K562 (cell line): ENCODE results near the gene LPCAT2. TPM values are rescaled to one million over a fixed set of nuclear protein-coding genes. Genes with fewer than 3 reads are reported as not detected.

Experiments used
- ATAC-seq: fragments of 200-7000 bp; cut with Tn5 transposase; 3 replicates; pipeline ENCODE4 v1.9.1; 2020; ENCODE audit warnings: moderate library complexity
- BruUV-seq: library from RNA; stranded (reverse); fragments of 400-500 nt; replicated peaks from 2 replicates; lab custom pipeline; 2021; lab: Mats Ljungman, UMichigan
- CTCF ChIA-PET: fragments of 300-600 bp; formaldehyde crosslinking; extraction: SDS; loops from one replicate; lab custom pipeline; 2021; ENCODE audit warnings: low intra/inter-chr PET ratio; lab: Yijun Ruan, JAX
- POLR2A ChIA-PET: fragments of 300-600, 350-650 bp; sonication (Branson Sonifier 250); formaldehyde crosslinking; extraction: SDS; loops from one replicate; lab custom pipeline; 2021; ENCODE audit warnings: antibody characterized with exemption, inconsistent platforms; lab: Yijun Ruan, JAX
- DNase-seq, 4 experiments: peaks; one replicate each; pipeline versions ENCODE4 v3.0.0 to v3.0.0-alpha.2; 2011 to 2018; ENCODE audit warnings: low spot score in 3 of 4, mixed read lengths in 3 of 4; ENCODE audit errors: extremely low read depth in 1 of 4
- FAIRE-seq: peaks from 2 replicates; lab custom pipeline; 2011; peaks lifted over from hg19 to GRCh38; lab: Jason Lieb, UNC
- H2AFZ ChIP-seq: 2 replicates; pipeline ENCODE4 v1.6.0; 2011; ENCODE audit warnings: low read depth, low read length, control low read depth, inconsistent platforms
- H3K27ac ChIP-seq: fragments of 200-600 bp; 3 replicates; pipeline ENCODE4 v1.8.0; 2011; ENCODE audit warnings: low read depth, mild to moderate bottlenecking, control low read depth, inconsistent platforms, low read length, moderate library complexity, mixed read lengths; ENCODE audit errors: extremely low read depth
- H3K27me3 ChIP-seq, 2 experiments: fragments of 300-600 bp in 1 of 2; 2 replicates in 1 of 2; 3 replicates in 1 of 2; pipeline versions ENCODE4 v1.6.0 to v1.8.0; 2011; ENCODE audit warnings: inconsistent platforms in 2 of 2, low read length in 2 of 2, mild to moderate bottlenecking in 1 of 2, mixed read lengths in 1 of 2, moderate library complexity in 1 of 2; ENCODE audit not compliant: control insufficient read depth in 2 of 2, insufficient read depth in 2 of 2
- H3K36me3 ChIP-seq: fragments of 300-600 bp; 3 replicates; pipeline ENCODE4 v1.8.0; 2011; ENCODE audit warnings: mild to moderate bottlenecking, low read length, inconsistent platforms; ENCODE audit not compliant: control insufficient read depth, insufficient read depth
- H3K4me1 ChIP-seq, 2 experiments: fragments of 200-600 bp in 1 of 2; replicated peaks in 1 of 2; 2 replicates in 1 of 2; 3 replicates in 1 of 2; pipeline versions ENCODE4 v1.5.1 to v1.8.0; 2011; ENCODE audit warnings: inconsistent platforms in 2 of 2, low read length in 2 of 2, mild to moderate bottlenecking in 1 of 2, mixed read lengths in 1 of 2, moderate library complexity in 1 of 2; ENCODE audit not compliant: control insufficient read depth in 2 of 2, insufficient read depth in 2 of 2
- H3K4me2 ChIP-seq: 2 replicates; pipeline ENCODE4 v1.6.1; 2011; ENCODE audit warnings: low read length, control low read depth, inconsistent platforms, mixed read lengths; ENCODE audit not compliant: insufficient read depth
- H3K4me3 ChIP-seq: fragments of 200-600 bp; sonication (generic), shearing (Covaris generic); 2 replicates; pipeline ENCODE4 v1.5.1; 2016; ENCODE audit warnings: control low read depth, inconsistent platforms
- H3K79me2 ChIP-seq: fragments of 200-600 bp; 3 replicates; pipeline ENCODE4 v1.8.0; 2011; ENCODE audit warnings: low read length, inconsistent platforms; ENCODE audit not compliant: control insufficient read depth, insufficient read depth
- H3K9ac ChIP-seq, 2 experiments: 2 replicates each; pipeline versions ENCODE4 v1.6.0 to v1.6.1; 2011; ENCODE audit warnings: low read depth in 2 of 2, low read length in 2 of 2, control low read depth in 1 of 2, inconsistent platforms in 1 of 2, mild to moderate bottlenecking in 1 of 2, mixed read lengths in 1 of 2; ENCODE audit not compliant: insufficient read depth in 1 of 2
- H3K9me1 ChIP-seq: one replicate; pipeline ENCODE4 v1.6.0; 2011; ENCODE audit warnings: inconsistent platforms, mild to moderate bottlenecking, low read length, moderate library complexity; ENCODE audit not compliant: control insufficient read depth, insufficient read depth
- H3K9me3 ChIP-seq: replicated peaks from 2 replicates; pipeline ENCODE4 v1.5.1; 2011; ENCODE audit warnings: low read depth, low read length, inconsistent platforms; ENCODE audit not compliant: control insufficient read depth, insufficient read depth
- H4K20me1 ChIP-seq: replicated peaks from 2 replicates; pipeline ENCODE4 v1.6.1; 2011; ENCODE audit warnings: low read length, inconsistent platforms, mixed read lengths; ENCODE audit not compliant: control insufficient read depth, insufficient read depth
- HNRNPLL ChIP-seq: fragments of 200-400 bp; formaldehyde crosslinking; IDR thresholded peaks from 2 replicates; pipeline ENCODE4 v1.6.1; 2017; ENCODE audit warnings: low read length, low read depth, mild to moderate bottlenecking; ENCODE audit not compliant: poor library complexity, severe bottlenecking
- WGBS: fragments of 100-300 bp; shearing (Covaris generic); methylation state at CpG from one replicate; pipeline ENCODE4 v1.1.6; 2016; ENCODE audit warnings: low coverage, mixed read lengths; ENCODE audit not compliant: insufficient coverage; ENCODE audit errors: missing lambda C conversion rate; 5-methylcytosine and 5-hydroxymethylcytosine counted together
- in situ Hi-C: fragments of 300-500 bp; cut with MboI; formaldehyde crosslinking; loops from 4 replicates; pipeline ENCODE4 v1.15.0; 2018; ENCODE audit warnings: inconsistent platforms, mixed read lengths
- intact Hi-C: fragments of 100-400 bp; cut with micrococcal nuclease; formaldehyde crosslinking; loops from 2 replicates; pipeline ENCODE4 v1.14.2; 2022
- polyA plus RNA-seq, 8 experiments: library from polyadenylated mRNA; depleted of rRNA in 4 of 8; stranded (reverse) in 5 of 8; unstranded in 3 of 8; fragments of >200 nt; fragmentation: Nextera tagmentation in 2 of 8; fragmentation: Illumina TruSeq in 1 of 8; extraction: Ambion mirVana in 2 of 8; extraction: Trizol in 1 of 8; gene quantifications; 2 replicates each; pipeline versions ENCODE4 v1.2.1 to v1.2.3, GENCODE V29; 2011 to 2014; ENCODE audit warnings: inconsistent platforms in 1 of 8, missing spikeins in 1 of 8
- total RNA-seq, 7 experiments: library from RNA; depleted of rRNA in 6 of 7; stranded (reverse); fragments of >200 nt in 6 of 7; fragmentation: Illumina TruSeq in 2 of 7; extraction: Trizol in 2 of 7; gene quantifications; 2 replicates each; pipeline versions ENCODE4 v1.2.1 to v1.2.3, GENCODE V29; 2011 to 2021; ENCODE audit warnings: low replicate concordance in 1 of 7
- TF ChIP-seq, protein P1 (sequence below): fragments of 450-650 bp; conservative IDR thresholded peaks from 2 replicates; pipeline ENCODE4 v1.6.1; 2016; ENCODE audit warnings: missing genetic modification characterization, low read depth, mild to moderate bottlenecking, control low read depth, missing compliant biosample characterization
- TF ChIP-seq, protein P2 (sequence below): sonication (generic); formaldehyde crosslinking; IDR thresholded peaks from 2 replicates; pipeline ENCODE4 v1.8.0; 2022; ENCODE audit warnings: mild to moderate bottlenecking, missing genetic modification reagents

Gene LPCAT2
- total and polyA plus RNA-seq, 9 of the 15 experiments (the other 6 are each of a cell fraction or from before 2014, with no cell fraction given) = 2.9 to 15.0 (median 7.3) TPM

DNA sequence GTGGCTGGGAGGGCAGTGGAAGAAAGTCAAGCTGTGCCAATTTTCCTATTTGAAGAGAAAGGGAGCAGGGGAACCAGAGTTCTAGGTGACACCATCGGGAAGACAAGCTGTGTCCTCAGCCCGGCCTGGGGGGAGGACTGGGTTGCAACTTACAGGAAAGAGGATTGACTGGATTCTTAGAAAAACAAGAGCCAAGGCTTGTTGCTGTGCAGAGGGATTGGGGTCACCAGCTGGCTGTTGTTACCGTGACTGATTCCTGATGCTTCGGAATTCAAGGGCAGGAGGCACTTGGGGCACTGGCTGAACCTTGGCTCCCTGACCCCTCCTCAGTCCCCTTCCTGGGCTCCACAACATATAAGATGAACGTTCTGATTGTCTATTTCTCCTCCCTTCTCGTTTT lies 46.6 kb upstream of the LPCAT2 start:
- Histone ChIP-seq H3K36me3 (no peaks in the 10 kb centered on the region), H3K4me1 (no peaks in the 10 kb centered on the region), H3K79me2 (no peaks in the 10 kb centered on the region), H4K20me1 (no peaks in the 10 kb centered on the region; the same call in 1 of the 2 replicates), H3K27me3 (peaks cover 9 to 28% of the 10 kb centered on the region in 2 experiments; a peak in 4 of 5 replicates), H3K27ac (no peak overlapping the region), H3K4me2 (no peak overlapping the region), H3K9ac (no peak overlapping the region), H3K4me3 (no peak overlapping the region), H3K9me3 (no peaks in the 10 kb centered on the region), H3K9me1 (no peaks in the 10 kb centered on the region), H2AFZ (no peak overlapping the region)
- FAIRE-seq (no peak), DNase-seq (no peak), ATAC-seq (no peak)
- POLR2A ChIA-PET = no interaction called here
- CTCF ChIA-PET = interaction anchor here (7.2 kb wide), 1 partner anchor 241 kb away, joined by 139 read pairs; no protein-coding TSS in a partner anchor
- BruUV-seq = no TSS peak
- TF ChIP-seq, protein P1, sequence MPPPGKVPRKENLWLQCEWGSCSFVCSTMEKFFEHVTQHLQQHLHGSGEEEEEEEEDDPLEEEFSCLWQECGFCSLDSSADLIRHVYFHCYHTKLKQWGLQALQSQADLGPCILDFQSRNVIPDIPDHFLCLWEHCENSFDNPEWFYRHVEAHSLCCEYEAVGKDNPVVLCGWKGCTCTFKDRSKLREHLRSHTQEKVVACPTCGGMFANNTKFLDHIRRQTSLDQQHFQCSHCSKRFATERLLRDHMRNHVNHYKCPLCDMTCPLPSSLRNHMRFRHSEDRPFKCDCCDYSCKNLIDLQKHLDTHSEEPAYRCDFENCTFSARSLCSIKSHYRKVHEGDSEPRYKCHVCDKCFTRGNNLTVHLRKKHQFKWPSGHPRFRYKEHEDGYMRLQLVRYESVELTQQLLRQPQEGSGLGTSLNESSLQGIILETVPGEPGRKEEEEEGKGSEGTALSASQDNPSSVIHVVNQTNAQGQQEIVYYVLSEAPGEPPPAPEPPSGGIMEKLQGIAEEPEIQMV (tag) = no peak
- TF ChIP-seq, protein P2, sequence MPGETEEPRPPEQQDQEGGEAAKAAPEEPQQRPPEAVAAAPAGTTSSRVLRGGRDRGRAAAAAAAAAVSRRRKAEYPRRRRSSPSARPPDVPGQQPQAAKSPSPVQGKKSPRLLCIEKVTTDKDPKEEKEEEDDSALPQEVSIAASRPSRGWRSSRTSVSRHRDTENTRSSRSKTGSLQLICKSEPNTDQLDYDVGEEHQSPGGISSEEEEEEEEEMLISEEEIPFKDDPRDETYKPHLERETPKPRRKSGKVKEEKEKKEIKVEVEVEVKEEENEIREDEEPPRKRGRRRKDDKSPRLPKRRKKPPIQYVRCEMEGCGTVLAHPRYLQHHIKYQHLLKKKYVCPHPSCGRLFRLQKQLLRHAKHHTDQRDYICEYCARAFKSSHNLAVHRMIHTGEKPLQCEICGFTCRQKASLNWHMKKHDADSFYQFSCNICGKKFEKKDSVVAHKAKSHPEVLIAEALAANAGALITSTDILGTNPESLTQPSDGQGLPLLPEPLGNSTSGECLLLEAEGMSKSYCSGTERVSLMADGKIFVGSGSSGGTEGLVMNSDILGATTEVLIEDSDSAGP (CRISPR knock-in tag) = no peak
- no peak for TF ChIP-seq HNRNPLL
- intact Hi-C loops (loop anchor here (10.0 kb wide), 1 partner anchor 483 kb away; no protein-coding TSS in a partner anchor), in situ Hi-C loops (loop anchor here (10.0 kb wide), 1 partner anchor 863 kb away; no protein-coding TSS in a partner anchor)
- 0% methylated on average over 5 of the region's 6 CpGs for WGBS
